HepG2 (cell line): ENCODE results near the gene AKR1C2. TPM values are rescaled to one million over a fixed set of nuclear protein-coding genes. Genes with fewer than 3 reads are reported as not detected.
A peak's percentile ranks its signal among the peaks of the same experiment; 100 is the strongest.
"Not testable (repeated sequence)": the region's sequence is repeated elsewhere in the genome, so short reads cannot be mapped to it uniquely, and the experiment has no call there.

ENCODE experiments used
- ATAC-seq: fragments of 200-7000 bp; cut with Tn5 transposase; 3 replicates; pipeline ENCODE4 v1.9.1; 2020; ENCODE audit warnings: mild to moderate bottlenecking, moderate library complexity
- BruUV-seq: library from RNA; stranded (reverse); fragments of 400-500 nt; replicated peaks from 2 replicates; lab custom pipeline; 2021; lab: Mats Ljungman, UMichigan
- CTCF ChIA-PET: fragments of 300-600 bp; formaldehyde crosslinking; extraction: SDS; loops from one replicate; lab custom pipeline; 2021; ENCODE audit warnings: low total read pairs, inconsistent platforms, low intra/inter-chr PET ratio; lab: Yijun Ruan, JAX
- POLR2A ChIA-PET: fragments of 350-600 bp; sonication (Branson Sonifier 250); formaldehyde crosslinking; loops from one replicate; lab custom pipeline; 2020; ENCODE audit warnings: antibody characterized with exemption, inconsistent platforms; lab: Yijun Ruan, JAX
- DNase-seq: peaks from one replicate; pipeline ENCODE4 v3.0.0-alpha.2; 2015; ENCODE audit warnings: low spot score
- FAIRE-seq: peaks from 3 replicates; lab custom pipeline; 2011; peaks lifted over from hg19 to GRCh38; lab: Jason Lieb, UNC
- H2AFZ ChIP-seq: one replicate; pipeline ENCODE4 v1.6.1; 2011; ENCODE audit warnings: low read length, inconsistent platforms
- H3K27ac ChIP-seq: fragments of 300-600 bp; 3 replicates; pipeline ENCODE4 v1.8.0; 2011; ENCODE audit warnings: mixed run types, mild to moderate bottlenecking, mixed read lengths, low read length, inconsistent platforms; ENCODE audit not compliant: insufficient read depth; ENCODE audit errors: extremely low read length
- H3K27me3 ChIP-seq, 2 experiments: fragments of 200-600 bp in 1 of 2; 2 replicates in 1 of 2; 3 replicates in 1 of 2; pipeline versions ENCODE4 v1.6.0 to v1.8.0; 2011; ENCODE audit warnings: low read length in 2 of 2, mild to moderate bottlenecking in 2 of 2, moderate library complexity in 2 of 2, inconsistent platforms in 1 of 2; ENCODE audit not compliant: insufficient read depth in 2 of 2, control insufficient read depth in 1 of 2
- H3K36me3 ChIP-seq, 2 experiments: fragments of 200-600 bp in 1 of 2; replicated peaks in 1 of 2; 2 replicates in 1 of 2; 3 replicates in 1 of 2; pipeline versions ENCODE4 v1.5.1 to v1.8.0; 2011; ENCODE audit warnings: low read length in 2 of 2, inconsistent platforms in 1 of 2; ENCODE audit not compliant: insufficient read depth in 2 of 2, control insufficient read depth in 1 of 2
- H3K4me1 ChIP-seq: 2 replicates; pipeline ENCODE4 v1.5.1; 2012; ENCODE audit warnings: low read length, inconsistent platforms; ENCODE audit not compliant: insufficient read depth
- H3K4me2 ChIP-seq: 2 replicates; pipeline ENCODE4 v1.6.0; 2011; ENCODE audit warnings: low read depth, low read length, inconsistent platforms
- H3K4me3 ChIP-seq, 3 experiments: fragments of 200-600 bp in 1 of 3; sonication (generic), shearing (Covaris generic) in 1 of 3; replicated peaks in 1 of 3; 2 replicates each; pipeline ENCODE4 v1.5.1; 2011 to 2016; ENCODE audit warnings: low read length in 3 of 3, inconsistent platforms in 2 of 3, low read depth in 2 of 3, mild to moderate bottlenecking in 2 of 3, control low read depth in 1 of 3, mixed read lengths in 1 of 3; ENCODE audit not compliant: insufficient read depth in 1 of 3
- H3K79me2 ChIP-seq: one replicate; pipeline ENCODE4 v1.6.1; 2011; ENCODE audit warnings: low read length, inconsistent platforms; ENCODE audit not compliant: insufficient read depth
- H3K9ac ChIP-seq: 2 replicates; pipeline ENCODE4 v1.6.0; 2011; ENCODE audit warnings: mild to moderate bottlenecking, low read depth, low read length, inconsistent platforms; ENCODE audit not compliant: insufficient read depth
- H3K9me3 ChIP-seq: 2 replicates; pipeline ENCODE4 v1.5.1; 2012; ENCODE audit warnings: mild to moderate bottlenecking, low read length
- H4K20me1 ChIP-seq: 2 replicates; pipeline ENCODE4 v1.6.0; 2011; ENCODE audit warnings: inconsistent platforms, mild to moderate bottlenecking, low read length, moderate library complexity; ENCODE audit not compliant: insufficient read depth
- PAF1 ChIP-seq: IDR thresholded peaks from 2 replicates; pipeline ENCODE4 v1.6.1; 2016; ENCODE audit warnings: missing genetic modification reagents, missing compliant biosample characterization
- POLR2G ChIP-seq: fragments of 200-400 bp; formaldehyde crosslinking; IDR thresholded peaks from 2 replicates; pipeline ENCODE4 v1.6.1; 2018; ENCODE audit warnings: mild to moderate bottlenecking, low read depth, low read length, moderate library complexity
- RBFOX2 ChIP-seq: fragments of 200-400 bp; formaldehyde crosslinking; IDR thresholded peaks from 2 replicates; pipeline ENCODE4 v1.6.1; 2017; ENCODE audit warnings: low read depth, mild to moderate bottlenecking, low read length
- SSRP1 ChIP-seq: IDR thresholded peaks from 2 replicates; pipeline ENCODE4 v1.6.1; 2016; ENCODE audit warnings: control low read depth
- WGBS: methylation state at CpG from one replicate; pipeline ENCODE4 v1.1.6; 2017; ENCODE audit warnings: low lambda C conversion rate; 5-methylcytosine and 5-hydroxymethylcytosine counted together
- in situ Hi-C: cut with HindIII; loops from 2 replicates; pipeline ENCODE4 v1.10.0; 2017; ENCODE audit warnings: low pct_unique_long_range_greater_than_20kb; ENCODE audit not compliant: extremely low pct_ligation_motif_present
- intact Hi-C: fragments of 100-400 bp; cut with micrococcal nuclease; formaldehyde crosslinking; loops from one replicate; pipeline ENCODE4 v1.10.0; 2022; ENCODE audit not compliant: unreplicated experiment
- polyA plus RNA-seq, 8 experiments: library from polyadenylated mRNA; depleted of rRNA in 3 of 8; stranded (reverse) in 7 of 8; unstranded in 1 of 8; fragments of >200 nt; fragmentation: Illumina TruSeq in 4 of 8; extraction: Trizol in 4 of 8; gene quantifications; 2 replicates each; pipeline versions ENCODE4 v1.2.1 to v1.2.3, GENCODE V29; 2011 to 2016; ENCODE audit warnings: low read depth in 4 of 8, missing spikeins in 1 of 8, mixed read lengths in 1 of 8; ENCODE audit not compliant: insufficient read depth in 1 of 8
- total RNA-seq, 5 experiments: library from RNA; depleted of rRNA; stranded (reverse); fragments of >200 nt; fragmentation: Illumina TruSeq; extraction: Trizol; gene quantifications; 2 replicates each; pipeline ENCODE4 v1.2.3, GENCODE V29; 2016; ENCODE audit warnings: low read depth in 1 of 5

The AKR1C2 gene
- total and polyA plus RNA-seq, 2 of the 13 experiments (the other 11 are each of a cell fraction or from before 2014, with no cell fraction given), result 140 to 900 TPM

DNA sequence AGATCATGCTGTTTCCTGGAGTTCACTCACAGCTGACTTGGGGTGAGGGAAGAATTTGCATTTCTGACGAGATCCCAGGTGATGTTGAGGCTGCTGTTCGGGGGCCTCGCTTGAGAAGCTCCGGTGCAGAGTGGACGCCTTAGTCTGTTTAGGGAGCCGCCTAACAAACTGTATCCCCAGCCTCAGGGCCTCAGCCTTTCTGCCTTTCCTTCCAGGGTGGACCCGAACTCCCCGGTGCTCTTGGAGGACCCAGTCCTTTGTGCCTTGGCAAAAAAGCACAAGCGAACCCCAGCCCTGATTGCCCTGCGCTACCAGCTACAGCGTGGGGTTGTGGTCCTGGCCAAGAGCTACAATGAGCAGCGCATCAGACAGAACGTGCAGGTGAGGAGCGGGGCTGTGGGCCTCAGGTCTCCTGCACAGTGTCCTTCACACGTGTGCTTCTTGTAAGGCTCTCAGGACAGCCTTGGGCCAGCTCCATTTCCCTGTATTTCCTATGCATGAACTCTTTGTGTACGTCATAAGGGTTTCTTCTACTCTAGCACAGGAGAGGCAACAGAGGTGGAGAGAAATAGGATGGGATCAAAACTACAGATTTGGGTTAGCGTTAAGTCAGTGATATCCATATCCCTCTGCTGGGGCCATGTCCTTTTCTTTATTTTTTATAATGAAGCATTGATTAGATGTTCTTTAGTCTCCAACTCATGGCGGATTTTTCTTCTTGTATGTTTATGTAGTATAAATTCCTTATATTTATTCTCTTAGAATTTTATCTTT lies 31.1 kb downstream of the AKR1C2 start:
- H3K79me2 ChIP-seq, result peaks cover 11% of the 10 kb centered on the region
- H3K27ac ChIP-seq, H3K4me2 ChIP-seq, H3K9me3 ChIP-seq, intact Hi-C loops, H3K9ac ChIP-seq, H3K27me3 ChIP-seq, H3K4me3 ChIP-seq, H2AFZ ChIP-seq, in situ Hi-C loops, FAIRE-seq, CTCF ChIA-PET, DNase-seq, BruUV-seq, POLR2A ChIA-PET: not testable (repeated sequence)
- H3K4me1 ChIP-seq, result peaks cover 17% of the 10 kb centered on the region
- H4K20me1 ChIP-seq, result peaks cover 21% of the 10 kb centered on the region
- 98% methylated on average over 3 of the region's 18 CpGs for WGBS
- peak; percentile 42 for ATAC-seq
- TF ChIP-seq RBFOX2 (peak; percentile 58), PAF1 (CRISPR knock-in tag) (peak; percentile 64; the same call in 1 of the 2 replicates), SSRP1 (CRISPR knock-in tag) (peak; percentile 66; the same call in 1 of the 2 replicates), POLR2G (peak; percentile 50)
- peaks cover 8 to 24% of the 10 kb centered on the region in 2 experiments for H3K36me3 ChIP-seq

DNA sequence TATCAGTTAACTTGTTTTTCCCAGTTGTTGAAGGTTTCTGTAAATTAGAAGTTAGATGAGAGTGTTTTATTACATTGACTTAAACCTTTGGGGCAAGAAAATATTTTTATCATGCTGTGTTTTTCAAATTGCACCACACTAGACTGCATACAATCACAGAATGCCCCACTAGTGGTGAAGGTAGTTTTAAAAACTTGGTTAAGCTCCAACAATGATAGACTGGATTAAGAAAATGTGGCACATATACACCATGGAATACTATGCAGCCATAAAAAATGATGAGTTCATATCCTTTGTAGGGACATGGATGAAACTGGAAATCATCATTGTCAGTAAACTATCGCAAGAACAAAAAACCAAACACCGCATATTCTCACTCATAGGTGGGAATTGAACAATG lies 33.3 kb downstream of the AKR1C2 start:
- H3K4me3 ChIP-seq, intact Hi-C loops, H3K4me2 ChIP-seq, POLR2A ChIA-PET, H2AFZ ChIP-seq, H3K27me3 ChIP-seq, DNase-seq, H3K9me3 ChIP-seq, ATAC-seq, in situ Hi-C loops, H3K27ac ChIP-seq, FAIRE-seq, CTCF ChIA-PET, BruUV-seq, H3K9ac ChIP-seq: not testable (repeated sequence)
- H3K4me1 ChIP-seq, result peaks cover 37% of the 10 kb centered on the region
- WGBS, result 92% methylated on average over 2 of the region's 2 CpGs
- H3K36me3 ChIP-seq, result peaks cover 6 to 18% of the 10 kb centered on the region in 2 experiments
- H3K79me2 ChIP-seq, result peaks cover 28% of the 10 kb centered on the region
- peaks cover 28% of the 10 kb centered on the region for H4K20me1 ChIP-seq
